Stimulated activated CD8-positive, alpha-beta memory T cell treated with anti-CD3 and anti-CD28 coated beads, Interleukin-15, amount 100 ng/mL, for 48 hours (primary cell): Measurements from ENCODE around the gene KIF19.

Experiments
- DNase-seq, 2 donors: peaks; one replicate each; pipeline ENCODE4 v3.0.0-alpha.2; 2020; ENCODE audit warnings: low read depth in 2 of 2

KIF19 gene

DNA sequence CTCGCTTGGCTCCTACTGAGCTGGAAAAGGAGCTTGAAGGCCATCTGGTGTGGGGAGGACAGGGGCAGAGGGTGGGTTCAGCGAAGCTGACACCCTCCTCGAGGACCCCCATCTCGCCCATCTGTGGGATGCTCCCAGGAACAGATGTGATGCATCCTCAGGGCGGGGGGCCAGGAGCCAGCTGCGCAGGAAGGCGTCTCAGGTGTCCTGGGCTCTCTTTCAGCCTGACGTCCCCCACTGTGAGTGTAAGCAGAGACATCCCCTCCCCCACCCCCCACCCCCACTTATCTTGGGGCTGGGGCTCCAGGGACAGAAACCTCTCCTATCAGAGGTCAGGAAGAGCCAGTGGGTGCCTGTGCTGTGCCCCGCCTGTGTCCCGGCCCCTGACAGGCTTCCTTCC lies 16.2 kb downstream of the KIF19 start:
- DNase-seq = no peak

DNA sequence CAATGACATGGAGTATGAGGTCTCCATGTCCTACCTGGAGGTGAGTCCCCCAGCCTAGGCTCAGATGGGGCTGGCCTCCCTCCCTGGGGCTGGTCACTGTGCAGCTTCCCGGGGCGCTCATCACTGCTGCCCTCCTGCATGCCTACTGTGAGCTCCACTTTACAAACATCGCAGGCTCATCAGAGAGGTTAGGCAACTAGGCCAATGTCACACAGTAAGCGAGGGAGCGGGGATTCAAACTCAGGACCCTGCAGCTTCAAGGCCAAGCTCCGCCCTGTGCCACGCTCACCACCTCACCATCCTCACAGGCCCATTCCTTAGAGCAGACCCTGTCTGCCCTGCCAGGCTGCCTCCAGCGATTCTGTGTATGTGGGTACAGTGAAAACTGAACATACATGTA lies 17.1 kb downstream of the KIF19 start:
- DNase-seq = no peak

DNA sequence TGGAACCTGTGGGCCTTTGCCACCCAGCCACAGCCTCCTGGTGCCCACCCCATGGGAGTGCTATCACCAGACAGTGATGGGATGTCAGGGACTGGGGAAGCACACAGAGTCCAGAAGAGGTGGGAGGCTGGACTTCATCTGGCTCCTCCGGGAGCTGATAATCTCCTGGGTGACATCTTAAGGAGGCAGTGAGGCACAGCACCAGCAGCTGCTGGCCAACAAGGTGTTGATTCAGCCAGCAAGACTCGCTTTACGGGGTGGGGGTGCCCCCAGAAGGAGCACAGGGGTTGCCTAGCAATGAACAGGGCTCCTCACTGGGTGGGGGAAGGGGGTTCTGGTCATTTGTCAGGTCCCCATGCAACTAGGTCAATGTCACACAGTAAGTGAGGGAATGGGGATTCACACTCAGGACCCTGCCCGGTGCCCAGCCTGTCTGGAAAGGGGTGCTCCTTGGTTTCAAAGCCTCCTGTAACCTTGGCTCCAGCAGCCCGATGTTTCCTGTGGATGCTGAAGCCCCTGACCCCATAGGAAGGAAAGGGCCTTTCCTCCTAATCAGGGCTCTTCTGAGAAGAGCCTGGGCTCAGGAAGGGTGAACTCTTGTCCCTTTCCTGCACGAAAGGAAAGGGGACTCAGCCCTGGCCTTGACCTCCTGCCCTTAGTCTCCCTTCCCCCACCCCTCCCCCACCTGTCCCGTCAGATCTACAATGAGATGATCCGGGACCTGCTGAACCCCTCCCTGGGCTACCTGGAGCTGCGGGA lies 17.7 kb downstream of the KIF19 start:
- no peak for DNase-seq

DNA sequence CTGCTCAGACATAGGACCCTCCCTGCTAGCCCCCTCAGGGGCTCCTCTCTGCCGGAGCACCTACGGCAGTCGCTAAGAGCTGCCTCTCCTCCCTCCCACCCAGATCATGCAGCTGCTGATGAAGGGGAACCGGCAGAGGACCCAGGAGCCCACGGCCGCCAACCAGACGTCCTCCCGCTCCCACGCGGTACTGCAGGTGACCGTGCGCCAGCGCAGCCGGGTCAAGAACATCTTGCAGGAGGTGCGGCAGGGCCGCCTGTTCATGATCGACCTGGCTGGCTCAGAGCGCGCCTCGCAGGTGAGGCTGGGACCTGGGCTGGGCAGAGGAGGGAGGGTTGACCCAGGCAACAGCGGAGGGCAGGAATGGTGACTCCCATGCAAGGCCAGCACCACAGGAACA lies 18.6 kb downstream of the KIF19 start:
- no peak for DNase-seq

DNA sequence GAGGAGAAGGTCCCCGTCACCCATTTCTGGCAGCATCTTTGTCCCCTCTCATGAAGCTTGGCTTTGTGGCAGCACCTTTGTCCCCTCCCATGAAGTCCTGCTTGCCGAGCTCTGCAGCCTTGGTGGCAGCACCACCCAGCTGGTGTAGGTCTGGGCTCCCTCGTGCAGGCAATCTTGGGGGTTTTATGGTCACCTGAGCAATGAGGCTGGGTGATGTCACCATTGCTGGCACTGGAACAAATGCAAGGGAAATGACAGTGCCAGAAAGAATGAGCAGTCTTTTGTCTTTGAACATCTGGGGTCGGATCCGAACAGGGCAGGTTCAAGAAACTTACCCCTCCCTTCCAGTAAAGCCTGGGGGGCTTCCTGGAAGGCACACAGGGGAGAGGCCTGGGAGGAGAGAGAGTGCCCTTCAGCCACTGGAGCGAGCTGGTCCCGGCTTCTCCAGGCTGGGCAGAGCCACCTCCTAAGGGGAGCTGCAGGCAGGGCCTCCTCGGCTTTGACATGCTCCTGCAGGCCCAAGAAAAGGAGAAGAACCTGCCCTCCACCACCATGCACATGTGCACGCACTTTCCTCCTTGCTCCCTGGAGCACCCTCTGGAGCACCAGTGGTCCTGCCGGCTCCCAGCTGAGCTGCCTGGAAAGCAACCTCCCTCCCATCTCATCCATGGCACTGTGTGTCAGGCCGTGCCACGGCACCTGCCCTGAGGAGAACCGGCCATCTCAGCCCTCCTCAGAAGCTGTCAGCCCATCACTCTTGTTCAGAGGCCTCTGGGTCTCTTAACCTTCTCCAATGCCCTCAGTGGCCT lies 19.6 kb downstream of the KIF19 start:
- no peak for DNase-seq

DNA sequence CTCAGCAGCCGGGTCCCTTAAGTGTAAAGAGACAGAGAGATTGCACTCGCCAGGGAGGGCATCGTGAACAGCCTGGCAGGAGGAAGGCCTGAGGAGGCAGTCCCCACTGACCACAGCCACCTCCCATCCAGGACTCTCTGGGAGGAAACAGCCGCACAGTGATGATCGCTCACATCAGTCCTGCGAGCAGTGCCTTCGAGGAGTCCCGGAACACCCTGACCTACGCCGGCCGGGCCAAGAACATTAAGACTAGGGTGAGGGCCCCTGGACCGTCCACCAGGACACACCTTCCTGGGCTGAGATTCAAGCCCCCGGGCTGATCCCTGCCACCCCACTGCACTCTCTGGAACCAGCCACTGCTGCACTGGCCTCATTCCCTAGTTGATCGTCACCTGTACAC lies 21.6 kb downstream of the KIF19 start:
- no peak for DNase-seq

DNA sequence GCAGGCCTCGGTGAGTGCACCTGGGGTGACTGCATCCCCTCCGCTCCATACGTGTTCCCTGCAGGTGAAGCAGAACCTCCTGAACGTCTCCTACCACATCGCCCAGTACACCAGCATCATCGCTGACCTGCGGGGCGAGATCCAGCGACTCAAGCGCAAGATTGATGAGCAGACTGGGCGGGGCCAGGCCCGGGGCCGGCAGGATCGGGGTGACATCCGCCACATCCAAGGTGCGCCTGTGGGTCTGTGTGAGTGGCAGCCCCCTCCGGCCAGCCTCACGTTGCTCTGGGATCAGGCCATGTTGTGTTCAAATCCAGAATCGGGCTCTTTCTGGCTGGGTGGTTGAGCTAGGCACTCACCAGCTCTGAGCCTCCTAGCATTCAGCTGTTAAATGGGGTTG lies 23.1 kb downstream of the KIF19 start:
- DNase-seq = no peak

DNA sequence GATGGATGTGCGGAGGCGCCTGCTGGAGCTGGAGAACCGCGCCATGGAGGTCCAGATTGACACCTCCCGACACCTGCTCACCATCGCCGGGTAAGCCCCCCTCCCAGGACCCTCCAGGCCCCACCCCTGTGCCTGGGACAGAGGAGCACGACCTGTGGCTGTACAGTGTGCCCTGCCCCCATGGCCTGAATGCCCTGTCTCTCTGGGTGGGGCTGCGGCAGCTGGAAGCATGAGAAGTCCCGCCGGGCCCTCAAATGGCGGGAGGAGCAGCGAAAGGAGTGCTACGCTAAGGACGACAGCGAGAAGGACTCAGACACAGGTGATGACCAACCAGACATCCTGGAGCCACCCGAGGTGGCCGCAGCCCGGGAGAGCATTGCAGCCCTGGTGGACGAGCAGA lies 24.5 kb downstream of the KIF19 start:
- no peak for DNase-seq

DNA sequence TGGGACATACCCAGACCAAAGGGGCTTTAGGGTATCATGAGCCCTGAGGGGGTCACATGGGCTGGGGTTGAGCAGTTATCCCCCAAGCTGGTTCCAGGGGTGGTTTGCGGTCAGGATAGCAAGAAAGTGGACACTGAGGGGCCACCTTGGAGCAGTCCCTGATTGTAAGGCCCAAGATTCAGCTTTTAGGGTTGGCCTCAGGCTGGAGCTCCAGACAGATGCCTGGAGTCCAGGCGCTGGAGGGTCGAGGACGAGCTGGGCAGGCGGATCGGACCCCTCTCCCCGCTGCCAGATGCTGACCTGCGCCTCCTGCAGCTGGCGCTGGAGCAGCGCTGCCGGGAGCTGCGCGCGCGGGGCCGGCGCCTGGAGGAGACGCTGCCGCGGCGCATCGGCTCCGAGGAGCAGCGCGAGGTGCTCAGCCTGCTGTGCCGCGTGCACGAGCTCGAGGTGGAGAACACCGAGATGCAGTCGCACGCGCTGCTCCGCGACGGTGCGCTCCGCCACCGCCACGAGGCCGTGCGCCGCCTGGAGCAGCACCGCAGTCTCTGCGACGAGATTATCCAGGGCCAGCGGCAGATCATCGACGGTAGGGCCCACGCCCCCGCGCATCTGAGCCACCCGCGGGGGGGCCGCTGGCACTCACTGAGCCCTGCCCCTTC lies 25.7 kb downstream of the KIF19 start:
- no peak for DNase-seq

DNA sequence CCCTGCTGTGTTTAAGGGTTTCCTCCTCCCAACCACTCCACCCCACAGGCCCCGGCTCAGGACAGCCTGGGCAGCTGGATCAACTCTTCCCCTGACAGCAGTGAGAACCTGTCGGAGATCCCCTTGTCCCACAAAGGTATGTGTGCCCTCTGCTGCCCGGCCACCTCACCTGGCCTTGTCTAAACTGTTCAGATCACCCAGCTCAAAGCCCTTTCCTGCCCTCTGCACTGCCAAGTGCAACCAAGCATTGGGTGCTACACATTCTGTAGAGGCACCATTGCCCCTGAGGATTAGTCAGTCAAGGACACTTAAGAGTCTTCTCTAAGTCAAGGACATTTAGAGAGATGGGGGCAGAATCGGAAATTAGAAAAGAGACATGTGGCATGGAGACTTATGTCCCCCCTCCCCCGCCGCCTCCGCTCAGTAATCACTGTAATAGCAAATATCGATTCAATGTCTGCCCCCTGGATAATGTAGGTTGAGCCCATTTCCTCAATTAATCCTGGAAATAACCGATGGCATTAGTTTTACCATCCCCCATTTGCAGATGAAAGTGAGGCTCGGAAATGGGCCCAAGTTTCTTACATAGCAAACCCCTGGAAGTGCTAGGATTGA lies 27.5 kb downstream of the KIF19 start:
- no peak for DNase-seq

DNA sequence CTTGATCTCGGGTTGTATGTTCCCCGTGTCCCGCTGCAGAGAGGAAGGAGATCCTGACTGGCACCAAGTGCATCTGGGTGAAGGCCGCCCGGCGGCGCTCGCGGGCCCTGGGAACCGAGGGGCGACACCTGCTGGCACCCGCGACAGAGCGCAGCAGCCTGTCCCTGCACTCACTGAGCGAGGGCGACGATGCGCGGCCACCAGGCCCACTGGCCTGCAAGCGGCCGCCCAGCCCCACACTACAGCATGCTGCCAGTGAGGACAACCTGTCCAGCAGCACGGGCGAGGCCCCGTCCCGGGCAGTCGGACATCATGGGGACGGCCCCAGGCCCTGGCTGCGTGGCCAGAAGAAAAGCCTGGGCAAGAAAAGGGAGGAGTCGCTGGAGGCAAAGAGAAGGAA lies 28.1 kb downstream of the KIF19 start:
- peak; percentile 44 to 62 for DNase-seq

DNA sequence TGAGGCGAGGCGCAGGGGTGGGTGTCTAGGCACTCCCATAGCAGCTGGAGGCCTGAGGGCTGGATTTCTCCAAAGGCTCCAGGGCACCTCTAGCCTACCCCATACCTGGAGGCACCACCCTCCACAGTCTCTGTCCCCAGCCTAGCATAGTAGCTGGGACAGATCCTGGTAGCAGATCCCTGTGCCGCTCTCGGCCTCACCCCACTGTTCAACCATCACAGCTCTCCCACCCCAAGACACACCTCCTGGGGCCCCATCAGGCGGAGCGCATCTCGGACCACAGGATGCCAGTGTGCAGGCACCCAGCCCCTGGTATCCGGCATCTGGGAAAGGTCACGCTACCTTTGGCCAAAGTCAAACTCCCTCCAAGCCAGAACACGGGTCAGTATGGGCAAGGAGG lies 28.5 kb downstream of the KIF19 start:
- DNase-seq = no peak

DNA sequence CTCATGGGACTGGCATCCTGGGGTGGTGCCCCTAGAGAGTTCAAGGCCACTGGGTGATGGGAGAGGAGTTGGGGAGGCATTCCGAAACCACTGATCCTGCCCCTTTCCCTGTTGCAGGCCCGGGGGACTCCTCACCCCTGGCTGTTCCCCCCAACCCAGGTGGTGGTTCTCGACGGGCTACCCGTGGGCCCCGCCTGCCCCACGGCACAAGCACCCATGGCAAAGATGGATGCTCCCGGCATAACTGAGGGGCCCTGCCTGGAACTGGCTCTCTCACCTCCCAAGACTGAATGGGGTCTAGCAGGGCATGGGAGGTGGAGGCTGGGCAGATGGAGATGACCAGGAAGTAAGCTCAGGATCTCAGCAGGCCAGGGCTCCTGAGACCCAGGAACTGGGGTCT lies 29.0 kb downstream of the KIF19 start:
- DNase-seq = no peak

DNA sequence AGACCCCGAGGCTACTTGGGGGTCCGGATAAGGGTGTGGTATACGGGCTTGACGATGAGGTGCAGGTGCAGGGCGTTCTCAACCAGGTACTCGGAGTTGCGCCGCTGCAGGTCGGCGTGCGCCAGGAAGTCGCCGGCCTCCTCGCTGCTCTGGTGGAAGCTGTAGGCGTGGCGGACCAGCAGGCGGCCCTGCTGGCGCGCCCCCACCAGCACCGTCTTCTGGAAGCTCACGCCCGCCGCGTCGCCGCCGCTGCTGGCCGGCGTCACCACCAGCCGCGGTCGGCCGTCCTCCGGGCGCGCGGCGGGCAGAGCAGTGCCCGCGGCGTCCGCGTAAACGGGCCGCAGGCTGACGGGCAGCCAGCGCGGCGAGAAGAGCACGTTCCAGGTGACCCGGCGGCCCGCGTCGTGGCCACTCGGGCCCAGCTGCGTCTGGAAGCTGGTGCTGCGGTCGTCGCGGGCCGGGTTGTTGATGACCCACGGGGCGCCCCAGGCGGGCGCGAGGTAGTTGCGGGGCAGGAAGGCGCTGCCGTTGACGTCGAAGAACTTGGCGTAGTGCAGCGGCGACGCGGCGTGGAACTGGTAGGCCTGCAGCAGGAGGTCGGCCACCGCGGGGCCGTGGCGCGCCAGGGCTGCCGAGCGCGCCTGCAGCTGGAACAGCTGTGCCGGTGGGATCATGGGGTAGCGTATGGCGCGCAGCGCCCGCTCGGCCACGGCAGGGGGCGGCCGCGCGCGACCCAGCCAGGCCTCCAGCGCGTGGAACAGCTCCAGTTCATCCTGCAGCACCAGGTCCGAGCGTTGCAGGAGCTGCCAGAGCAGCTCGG lies 30.8 kb downstream of the KIF19 start:
- no peak for DNase-seq

DNA sequence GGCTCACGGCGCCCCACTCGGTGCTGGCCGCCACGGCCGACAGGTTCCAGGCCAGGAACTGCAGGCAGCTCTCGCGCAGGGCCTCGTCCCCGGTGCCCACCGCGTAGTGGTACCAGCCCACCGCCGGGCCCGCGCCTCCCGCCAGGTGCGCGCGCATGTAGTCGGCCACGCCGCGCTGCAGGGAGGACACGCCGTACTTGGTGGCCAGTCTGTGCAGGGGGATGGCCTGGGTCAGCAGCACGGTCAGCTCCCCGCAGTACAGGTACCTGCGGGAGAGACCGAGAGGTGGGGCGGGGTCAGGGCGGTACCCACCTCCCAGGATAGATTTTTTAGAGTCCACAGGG lies 31.4 kb downstream of the KIF19 start:
- no peak for DNase-seq

DNA sequence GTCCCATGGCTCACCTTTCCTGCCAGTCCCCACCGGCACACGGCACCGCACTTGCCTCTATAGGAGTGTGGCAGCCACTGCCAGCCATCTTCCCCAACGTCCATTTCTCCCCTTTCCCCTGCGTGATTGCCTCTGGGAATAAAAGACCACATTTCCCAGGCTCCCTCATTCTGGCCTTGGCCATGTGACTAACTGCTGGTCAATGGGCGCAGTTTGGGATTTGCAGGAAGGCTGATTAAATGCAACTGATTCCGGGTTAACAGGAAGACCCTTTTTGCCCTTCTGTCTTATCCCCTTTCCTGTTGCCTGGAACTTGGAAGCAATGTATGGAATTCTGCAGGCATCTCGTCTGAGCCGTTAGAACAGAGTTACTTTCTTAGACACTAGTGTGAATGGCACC lies 32.7 kb downstream of the KIF19 start:
- no peak for DNase-seq

DNA sequence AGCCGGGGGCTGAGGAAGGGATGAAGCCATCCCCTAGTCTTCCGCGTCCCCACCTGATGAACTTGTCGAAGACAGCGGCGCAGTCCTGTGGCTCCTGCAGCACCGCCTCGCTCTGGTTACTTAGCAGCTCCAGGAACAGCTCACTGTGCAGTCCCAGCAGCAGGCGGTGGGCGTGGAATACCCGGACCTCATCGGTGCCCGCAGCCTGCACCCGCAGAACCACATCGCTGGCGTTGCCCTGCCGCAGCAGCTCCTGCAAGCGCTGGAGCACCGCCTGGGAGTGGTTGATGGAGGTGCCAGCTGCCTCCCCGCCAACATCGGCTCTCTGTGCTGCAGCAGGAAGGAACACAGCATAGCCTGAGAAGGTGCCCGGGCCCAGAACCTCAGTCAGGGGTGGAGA lies 33.9 kb downstream of the KIF19 start:
- no peak for DNase-seq

DNA sequence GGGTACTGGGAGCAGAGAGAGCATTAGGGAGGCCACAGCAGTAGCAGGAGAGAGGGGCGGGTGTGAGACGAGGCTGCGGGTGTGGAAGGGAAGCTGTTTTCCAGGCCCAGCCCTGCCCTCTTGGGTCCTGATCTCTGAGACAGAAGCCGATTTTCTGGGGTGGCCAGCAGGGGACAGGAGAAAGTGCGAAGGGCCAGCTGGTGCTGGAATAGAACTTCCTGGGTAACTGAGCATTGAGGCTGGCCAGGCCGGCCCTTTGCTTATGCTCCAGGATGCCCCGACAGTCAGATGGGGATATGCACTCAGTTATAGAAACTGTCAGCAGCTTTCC lies 34.8 kb downstream of the KIF19 start:
- no peak for DNase-seq

DNA sequence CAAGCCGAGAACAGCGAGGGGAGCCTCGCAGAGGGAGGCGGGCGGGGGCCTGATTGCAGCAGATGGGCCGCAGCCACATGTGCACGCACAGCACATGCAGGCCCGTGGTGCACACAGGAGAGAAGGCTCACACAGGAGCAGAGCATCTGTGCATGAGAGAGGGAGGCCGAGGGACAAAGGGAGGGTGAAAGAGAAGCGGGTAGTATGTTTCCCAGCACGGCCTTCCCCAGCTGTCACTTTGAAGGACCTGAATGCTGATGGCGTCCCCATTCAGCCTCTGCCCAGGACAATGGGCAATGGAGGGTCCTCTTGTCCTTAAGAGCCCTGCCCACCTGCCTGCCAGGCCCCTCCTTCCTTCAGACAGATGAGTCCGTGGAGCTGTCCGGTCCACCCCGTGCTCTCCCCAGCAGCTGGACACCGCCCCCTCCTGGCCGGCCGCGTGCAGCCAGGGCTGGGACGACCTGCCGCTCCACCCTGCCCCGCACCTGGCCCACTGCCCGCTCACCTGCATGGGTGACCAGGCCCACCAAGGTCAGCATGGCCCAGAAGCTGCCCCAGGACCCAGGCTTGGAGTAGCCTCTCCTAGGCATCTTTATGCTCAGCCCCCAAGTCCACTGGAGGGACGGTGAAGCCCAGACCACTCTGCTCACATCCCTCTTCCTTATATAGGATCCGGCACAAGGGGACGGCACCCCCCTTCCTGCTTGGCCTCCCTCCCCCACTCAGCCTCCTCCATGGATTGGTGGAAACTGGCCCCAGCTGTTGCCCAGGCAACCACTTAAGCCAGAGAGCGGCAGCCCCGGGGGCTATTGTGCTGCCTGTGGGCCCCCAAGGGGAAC lies 35.4 kb downstream of the KIF19 start, which contains the start of gene BTBD17:
Gene BTBD17 (minus strand): TSS at position 639 of the 839 bp plus-strand sequence. CDS start 49 bp downstream, at position 590.
- DNase-seq = no peak

DNA sequence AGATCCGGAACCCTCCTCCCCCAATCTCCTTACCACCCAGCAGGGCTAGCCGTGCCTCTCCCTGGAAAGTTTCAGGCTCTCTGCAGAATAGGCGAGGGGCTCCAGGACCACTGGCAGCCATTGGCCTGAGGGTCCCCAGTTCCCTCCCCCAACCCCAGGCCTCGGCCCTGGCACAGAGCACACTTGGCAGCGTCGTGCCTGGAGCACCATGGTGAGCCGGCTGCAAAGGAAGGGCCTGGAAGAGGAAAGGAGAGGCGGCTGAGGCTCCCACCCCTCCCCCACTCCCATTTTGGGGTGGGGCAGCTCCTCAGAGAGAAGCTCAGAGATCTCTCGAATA lies 36.0 kb downstream of the KIF19 start:
- DNase-seq = no peak
